Cortex of kidney (tissue), 1 donor: ENCODE measurements around the gene UGT1A8.
"Not testable (repeated sequence)": the region's sequence is repeated elsewhere in the genome, so short reads cannot be mapped to it uniquely, and the experiment has no call there.

Experiments
- DNase-seq: peaks from one replicate; lab custom pipeline; 2025; lab: John Stamatoyannopoulos, UW

Gene UGT1A8

DNA sequence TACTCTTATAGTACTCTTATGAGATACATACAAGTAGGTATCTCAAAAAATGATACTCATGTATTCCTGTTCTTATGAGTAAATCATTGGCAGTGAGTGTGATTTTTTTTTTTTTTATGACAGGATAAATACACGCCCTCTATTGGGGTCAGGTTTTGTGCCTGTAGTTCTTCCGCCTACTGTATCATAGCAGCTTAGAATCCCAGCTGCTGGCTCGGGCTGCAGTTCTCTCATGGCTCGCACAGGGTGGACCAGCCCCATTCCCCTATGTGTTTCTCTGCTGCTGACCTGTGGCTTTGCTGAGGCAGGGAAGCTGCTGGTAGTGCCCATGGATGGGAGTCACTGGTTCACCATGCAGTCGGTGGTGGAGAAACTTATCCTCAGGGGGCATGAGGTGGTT is at the start of gene UGT1A8:
TSS of gene UGT1A8 (plus strand) at position 158 of the 400 bp plus-strand sequence. CDS start at position 233, 75 bp downstream.
- not testable (repeated sequence) for DNase-seq

DNA sequence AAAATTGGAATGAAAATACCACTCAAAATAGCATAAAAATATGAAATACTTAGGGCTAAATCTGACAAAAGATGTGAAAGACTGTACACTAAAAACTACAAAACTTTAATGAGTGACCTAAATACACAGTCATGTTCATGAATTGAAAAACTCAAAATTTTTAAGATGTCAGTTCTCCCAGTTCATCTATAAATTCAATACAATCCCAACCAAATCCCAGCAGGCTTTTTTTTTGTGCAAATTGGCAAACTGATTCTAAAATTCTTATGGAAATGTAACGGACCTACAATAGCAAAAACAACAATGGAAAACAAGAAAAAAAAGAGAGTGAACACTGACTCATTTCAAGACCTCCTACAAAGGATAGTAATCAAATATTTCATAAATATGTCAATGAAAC is 46.4 kb upstream of the UGT1A8 start:
- no peak for DNase-seq

DNA sequence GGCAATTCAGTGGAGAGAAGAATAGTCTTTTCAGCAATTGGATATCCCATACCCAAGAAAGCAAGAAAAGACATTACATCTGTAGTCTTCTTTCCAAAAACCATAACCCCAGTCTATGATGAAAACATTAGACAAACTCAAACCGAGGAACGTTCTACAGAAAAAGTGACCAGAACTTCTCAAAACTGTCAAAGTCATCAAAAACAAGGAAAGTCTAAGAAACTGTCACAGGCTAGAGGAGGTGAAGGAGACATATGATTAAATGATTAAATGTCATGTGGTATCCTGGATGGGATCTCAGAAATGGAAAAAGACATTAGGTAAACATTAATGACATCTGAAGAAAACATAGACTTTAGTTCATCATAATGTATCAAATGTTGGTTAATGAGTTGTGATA is 46.0 kb upstream of the UGT1A8 start:
- no peak for DNase-seq

DNA sequence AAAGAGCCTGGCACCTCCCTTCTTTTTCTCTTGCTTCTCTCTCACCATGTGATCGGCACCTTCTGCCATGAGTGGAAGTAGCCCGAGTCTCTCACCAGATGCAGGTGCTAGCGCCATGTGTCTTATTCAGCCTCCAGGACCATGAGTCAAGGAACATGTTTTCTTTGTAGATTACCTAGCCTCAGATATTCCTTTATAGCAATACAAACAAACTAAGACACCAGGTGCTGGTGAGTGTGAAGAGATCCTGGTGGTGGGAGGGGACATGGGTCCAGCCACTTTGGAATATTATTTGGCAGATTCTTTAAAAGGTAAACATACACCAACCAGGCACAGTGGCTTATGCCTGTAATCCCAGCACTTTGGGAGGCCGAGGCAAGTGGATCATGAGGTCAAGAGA is 45.0 kb upstream of the UGT1A8 start:
- DNase-seq = no peak

DNA sequence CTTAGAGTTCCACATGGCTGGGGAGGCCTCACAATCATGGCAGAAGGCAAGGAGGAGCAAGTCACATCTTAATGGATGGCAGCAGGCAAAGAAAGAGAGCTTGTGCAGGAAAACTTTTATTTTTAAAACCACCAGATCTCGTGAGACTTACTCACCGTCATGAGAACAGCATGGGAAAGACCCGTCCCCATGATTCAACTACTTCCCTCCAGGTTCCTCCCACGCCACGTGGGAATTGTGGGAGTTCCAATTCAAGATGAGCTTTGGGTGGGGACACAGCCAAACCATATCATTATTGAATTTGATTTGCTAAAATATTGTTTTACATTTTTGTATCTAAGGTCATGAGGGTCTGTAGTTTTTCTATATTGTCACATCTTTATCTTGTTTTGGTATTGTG is 40.1 kb upstream of the UGT1A8 start:
- DNase-seq = not testable (repeated sequence)

DNA sequence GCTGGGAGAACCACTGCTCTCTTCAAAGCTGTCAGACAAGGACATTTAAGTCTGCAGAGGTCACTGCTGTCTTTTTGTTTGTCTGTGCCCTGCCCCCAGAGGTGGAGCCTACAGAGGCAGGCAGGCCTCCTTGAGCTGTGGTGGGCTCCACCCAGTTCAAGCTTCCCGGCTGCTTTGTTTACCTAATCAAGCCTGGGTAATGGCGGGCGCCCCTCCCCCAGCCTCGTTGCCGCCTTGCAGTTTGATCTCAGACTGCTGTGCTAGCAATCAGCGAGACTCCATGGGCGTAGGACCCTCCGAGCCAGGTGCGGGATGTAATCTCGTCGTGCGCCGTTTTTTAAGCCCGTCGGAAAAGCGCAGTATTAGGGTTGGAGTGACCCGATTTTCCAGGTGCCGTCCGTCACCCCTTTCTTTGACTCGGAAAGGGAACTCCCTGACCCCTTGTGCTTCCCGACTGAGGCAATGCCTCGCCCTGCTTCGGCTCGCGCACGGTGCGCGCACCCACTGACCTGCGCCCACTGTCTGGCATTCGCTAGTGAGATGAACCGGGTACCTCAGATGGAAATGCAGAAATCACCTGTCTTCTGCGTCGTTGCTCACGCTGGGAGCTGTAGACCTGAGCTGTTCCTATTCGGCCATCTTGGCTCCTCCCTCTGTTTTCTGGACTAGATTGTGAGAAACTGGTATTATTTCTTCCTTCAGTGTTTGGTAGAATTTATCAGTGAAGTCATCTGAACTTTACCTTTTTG is 34.0 kb upstream of the UGT1A8 start:
- not testable (repeated sequence) for DNase-seq

DNA sequence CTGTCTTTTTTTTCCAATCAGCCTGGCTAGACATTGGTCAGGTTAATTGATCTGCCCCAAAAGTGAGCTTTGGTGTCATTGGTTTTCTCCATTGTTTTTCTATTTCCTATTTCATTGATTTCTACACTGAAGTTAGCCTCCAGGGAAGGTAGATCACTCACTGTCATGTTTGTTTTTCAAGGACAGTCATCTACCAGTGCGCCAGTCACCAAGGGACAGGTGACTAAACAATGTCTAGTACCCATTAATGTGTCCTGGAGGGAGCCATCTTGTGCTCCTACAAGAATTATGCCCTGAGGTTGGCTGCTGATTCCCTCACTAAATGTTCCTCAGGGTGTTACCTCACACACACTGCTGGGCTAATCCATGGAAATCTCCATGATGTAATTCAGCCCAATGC is 33.2 kb upstream of the UGT1A8 start:
- no peak for DNase-seq

DNA sequence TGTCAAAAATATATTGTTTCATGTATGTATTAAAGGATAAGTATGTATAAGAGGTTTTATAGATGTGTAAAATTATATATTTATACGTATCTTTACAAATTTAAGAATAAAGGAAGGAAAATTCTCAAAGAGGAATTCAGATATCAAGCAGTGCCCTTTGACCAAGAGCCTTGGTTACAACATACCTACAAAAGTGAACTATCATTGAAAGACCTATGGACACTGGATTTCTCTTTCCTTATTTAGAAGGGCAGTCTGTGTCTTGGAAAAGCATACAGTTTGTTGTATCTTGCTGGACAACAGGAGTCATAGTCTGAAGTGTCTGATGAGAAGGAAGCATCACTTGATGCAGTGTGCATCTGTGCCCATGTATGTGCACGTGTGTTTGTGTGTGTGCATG is 29.0 kb upstream of the UGT1A8 start:
- no peak for DNase-seq

DNA sequence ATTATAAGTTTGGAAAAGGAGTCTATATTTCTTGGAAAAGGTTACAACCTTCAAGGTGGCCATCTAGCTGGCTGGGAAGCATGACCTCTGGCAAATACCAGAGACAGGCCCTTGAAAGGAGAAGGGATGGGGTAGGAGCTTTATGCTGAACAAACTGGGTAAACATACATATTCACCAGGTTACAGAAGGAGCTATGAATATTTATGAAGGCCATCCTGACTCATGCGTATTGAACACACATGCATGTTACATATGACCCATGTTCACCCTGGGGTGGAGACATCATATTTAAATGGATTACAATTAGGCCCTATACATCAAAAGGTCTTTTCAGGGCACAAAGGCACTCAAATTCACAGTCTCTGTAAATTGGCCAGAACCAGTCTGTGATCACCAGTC is 24.7 kb upstream of the UGT1A8 start:
- not testable (repeated sequence) for DNase-seq

DNA sequence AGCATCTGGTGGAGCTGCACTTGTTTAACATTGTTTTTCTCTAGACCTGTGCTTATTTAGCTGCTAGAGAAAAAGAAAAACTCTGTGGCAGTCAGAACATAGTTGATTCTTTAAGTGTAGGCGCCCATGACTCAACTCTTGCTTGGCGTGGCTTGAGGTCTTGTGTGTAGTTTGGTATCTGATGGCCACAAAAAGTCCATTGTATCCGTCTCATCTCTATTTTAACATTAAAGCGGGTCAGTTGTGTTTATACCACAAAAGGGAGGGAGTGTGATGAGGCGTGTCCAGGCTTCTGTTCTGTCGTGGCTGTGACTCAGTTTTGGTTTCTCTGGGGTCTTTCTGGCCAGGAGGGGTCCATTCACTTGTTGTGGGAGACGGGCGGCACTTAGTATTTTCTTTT is 24.2 kb upstream of the UGT1A8 start:
- DNase-seq = no peak

DNA sequence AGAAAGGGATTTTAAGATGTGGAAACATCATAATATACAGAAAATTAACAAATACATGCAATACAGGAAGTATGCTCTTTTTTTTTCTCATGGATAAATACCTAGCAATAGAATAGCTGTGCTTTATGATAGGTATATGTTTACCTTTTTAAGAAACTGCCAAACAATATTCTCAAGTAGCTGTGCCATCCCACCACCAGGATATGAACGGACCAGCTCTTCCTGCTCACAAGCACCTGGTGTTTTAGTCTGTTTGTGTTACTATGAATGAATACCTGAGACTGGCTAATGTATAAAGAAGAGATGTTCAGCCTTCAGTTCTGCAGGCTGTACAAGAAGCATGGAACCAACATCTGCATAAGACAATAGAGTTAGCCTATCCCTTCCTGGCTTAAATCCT is 19.9 kb upstream of the UGT1A8 start:
- DNase-seq = no peak

DNA sequence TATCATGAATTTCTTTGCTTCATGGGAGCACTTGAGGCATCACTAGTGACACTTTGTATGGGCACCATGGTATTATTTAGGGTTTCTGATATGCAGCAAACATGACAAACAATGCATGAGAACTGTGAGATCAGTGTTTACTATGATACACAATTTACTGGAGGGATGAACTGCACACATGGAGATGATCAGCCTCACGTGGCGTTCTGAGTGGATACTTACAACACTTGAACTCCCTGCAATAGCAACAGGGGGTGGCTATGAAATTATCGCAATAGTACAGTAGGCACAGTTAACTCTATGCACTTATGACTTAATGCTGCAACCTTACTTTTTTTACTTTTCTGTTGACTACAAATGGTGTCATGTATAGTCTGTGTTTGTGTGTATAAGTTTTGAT is 18.5 kb upstream of the UGT1A8 start:
- no peak for DNase-seq

DNA sequence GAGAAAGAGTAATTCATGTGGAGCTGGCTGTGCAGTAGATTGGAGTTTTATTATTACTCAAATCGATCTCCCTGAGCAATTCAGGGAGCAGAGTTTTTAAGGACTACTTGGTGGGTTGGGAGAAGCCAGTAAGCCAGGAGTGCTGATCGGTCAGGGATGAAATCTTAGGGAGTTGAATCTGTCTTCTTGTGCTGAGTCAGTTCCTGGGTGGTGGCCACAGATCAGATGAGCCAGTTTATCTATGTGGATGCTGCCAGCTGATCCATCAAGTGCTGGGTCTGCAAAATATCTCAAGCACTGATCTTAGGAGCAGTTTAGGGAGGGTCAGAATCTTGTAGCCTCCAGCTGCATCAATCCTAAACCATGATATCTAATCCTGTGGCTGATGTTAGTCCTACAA is 17.0 kb upstream of the UGT1A8 start:
- no peak for DNase-seq

DNA sequence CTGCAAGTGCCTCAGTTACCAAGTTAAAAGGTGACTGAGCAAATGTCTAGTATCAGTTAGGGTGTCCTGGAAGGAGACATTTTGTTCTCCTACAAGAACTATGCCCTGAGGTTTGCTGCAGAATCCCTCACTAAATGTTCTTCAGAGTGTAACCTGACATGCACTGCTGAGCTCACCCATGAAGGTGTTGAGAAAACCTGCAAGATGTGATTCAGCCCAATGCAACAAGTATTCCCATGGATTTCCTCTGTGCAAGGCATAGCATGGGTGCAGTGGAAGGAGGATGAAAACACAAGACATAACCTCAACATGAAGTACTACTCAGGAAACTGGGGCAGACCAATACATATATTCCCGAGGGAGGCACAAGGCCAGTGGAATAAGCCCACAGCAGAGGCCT is 15.4 kb upstream of the UGT1A8 start:
- DNase-seq = no peak

DNA sequence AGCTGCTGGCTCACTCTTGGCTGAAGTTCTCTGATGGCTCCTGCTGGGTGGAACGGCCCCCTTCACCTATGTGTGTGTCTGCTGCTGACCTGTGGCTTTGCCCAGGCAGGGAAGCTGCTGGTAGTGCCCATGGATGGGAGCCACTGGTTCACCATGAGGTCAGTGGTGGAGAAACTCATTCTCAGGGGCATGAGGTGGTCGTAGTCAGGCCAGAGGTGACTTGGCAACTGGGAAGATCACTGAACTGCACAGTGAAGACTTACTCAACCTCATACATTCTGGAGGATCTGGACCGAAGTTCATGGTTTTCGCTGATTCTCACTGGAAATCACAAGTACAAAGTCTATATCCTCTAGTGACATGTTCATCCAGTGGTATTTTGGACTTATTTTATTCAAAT is 13.9 kb upstream of the UGT1A8 start:
- no peak for DNase-seq

DNA sequence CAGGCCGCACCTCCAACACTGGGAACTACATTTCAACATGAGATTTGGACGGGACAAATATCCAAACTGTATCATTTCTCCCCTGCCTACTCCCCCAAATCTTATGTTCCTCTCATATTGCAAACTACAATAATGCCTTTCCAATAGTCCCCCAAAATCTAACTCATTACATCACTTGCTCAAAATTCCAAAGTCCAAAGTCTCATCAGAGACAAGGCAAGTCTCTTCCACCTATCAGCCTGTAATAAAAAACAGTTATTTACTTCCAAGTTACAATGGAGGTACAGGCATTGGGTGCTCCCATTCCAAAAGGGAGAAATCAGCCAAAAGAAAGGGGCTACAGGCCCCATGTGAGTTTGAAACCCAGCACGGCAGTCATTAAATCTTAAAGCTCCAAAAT is 12.6 kb upstream of the UGT1A8 start:
- DNase-seq = no peak

DNA sequence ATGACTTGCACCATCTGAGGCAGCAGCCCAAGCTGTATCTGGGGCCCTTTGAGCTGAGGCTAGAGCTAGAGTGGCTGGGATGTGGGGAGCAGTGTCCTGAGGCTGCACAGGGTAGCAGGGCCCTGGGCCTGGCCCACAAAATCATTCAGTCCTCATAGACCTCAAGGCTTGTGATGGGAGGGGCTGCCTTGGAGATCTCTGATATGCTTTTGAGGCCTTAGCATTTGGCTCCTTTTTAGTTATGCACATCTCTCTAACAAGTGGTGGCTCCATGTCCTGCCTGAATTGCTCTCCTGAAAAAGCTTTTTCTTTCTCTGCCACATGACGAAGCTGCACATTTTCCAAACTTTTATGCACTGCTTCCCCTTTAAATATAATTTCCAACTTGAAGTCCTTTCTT is 11.8 kb upstream of the UGT1A8 start:
- DNase-seq = no peak

DNA sequence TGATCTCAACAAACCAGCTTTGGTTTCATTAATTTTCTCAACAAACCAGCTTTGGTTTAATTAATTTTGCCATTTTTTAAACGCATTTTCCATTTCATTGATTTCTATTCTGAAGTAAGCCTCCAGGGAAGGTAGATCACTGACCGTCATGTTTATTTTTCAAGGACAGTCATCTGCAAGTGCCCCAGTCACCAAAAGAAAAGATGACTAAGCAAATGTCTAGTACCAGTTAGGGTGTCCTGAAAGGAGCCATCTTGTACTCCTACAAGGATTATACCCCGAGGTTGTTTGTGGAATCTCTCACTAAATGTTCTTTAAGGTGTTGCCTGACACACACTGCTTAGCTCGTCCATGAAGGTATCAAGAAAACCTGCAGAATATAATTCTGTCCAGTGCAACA is 6.1 kb upstream of the UGT1A8 start:
- no peak for DNase-seq

DNA sequence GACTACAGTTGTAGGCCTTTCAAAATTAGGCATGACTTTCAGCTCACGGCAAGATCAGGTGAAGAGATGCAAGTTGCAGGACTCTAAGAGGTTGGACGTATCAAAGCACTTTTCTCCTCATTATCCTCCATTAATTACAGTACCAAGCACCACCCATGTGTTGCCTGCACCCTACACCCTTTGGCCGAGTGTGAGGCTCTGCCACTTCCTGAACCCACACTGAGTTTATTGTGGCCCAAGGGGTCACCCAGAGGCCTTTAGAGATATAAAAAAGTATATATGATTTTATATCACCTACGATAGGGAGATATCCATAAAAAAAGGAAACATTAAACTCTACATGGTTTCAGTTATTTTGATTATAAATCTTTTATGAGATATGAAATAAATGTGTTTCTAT is 2.8 kb downstream of the UGT1A8 start:
- DNase-seq = no peak

DNA sequence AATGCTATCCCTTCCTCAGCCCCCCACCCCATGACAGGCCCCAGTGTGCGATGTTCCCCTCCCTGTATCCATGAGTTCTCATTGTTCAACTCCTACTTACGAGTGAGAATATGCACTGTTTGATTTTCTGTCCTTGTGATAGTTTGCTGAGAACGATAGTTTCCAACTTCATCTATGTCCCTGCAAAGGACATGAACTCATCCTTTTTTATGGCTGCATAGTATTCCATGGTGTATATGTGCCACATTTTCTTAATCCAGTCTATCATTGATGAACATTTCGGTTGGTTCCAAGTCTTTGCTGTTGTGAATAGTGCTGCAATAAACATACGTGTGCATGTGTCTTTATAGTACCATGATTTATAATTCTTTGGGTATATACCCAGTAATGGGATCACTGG is 4.4 kb downstream of the UGT1A8 start:
- not testable (repeated sequence) for DNase-seq

DNA sequence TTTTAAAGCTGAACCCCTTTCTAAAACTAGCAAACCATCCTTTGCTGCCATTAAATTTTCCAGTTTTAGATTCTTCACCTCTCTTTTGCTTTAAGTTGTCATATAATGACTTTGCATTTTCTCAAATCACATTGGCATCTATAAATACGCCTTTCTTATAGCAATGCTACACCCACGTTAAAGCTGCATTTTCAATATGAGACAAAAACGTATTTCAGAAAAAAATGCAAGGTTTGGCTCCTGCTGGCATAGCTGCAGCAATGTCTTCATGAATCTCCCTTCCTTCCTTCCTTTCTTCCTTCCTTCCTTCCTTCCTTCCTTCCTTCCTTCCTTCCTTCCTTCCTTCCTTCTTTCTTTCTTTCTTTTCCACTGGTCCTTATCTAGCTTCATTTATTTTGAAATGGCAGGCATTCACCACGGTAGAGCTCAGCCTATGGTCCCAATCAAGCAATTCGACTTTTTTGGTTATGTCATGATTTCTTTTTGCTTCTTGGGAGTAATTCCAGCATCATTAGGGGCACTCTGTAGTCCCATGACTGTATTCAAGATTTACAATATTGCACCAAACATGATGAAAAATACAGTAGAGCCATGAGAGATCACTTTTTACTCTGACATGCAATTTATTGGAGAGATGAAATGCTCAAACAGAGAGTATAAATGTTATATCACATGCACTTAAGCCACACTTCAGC is 10.0 kb downstream of the UGT1A8 start:
- DNase-seq = no peak

DNA sequence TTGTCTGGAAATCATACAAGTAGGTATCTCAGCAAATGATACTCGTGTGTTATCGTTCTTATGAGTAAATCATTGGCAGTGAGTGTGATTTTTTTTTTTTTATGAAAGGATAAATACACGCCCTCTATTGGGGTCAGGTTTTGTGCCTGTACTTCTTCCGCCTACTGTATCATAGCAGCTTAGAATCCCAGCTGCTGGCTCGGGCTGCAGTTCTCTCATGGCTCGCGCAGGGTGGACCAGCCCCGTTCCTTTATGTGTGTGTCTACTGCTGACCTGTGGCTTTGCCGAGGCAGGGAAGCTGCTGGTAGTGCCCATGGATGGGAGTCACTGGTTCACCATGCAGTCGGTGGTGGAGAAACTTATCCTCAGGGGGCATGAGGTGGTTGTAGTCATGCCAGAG is 18.9 kb downstream of the UGT1A8 start, which contains the start of gene UGT1A10:
TSS of gene UGT1A10 (plus strand) at position 143 of the 400 bp plus-strand sequence. CDS start at position 218, 75 bp downstream.
- not testable (repeated sequence) for DNase-seq

DNA sequence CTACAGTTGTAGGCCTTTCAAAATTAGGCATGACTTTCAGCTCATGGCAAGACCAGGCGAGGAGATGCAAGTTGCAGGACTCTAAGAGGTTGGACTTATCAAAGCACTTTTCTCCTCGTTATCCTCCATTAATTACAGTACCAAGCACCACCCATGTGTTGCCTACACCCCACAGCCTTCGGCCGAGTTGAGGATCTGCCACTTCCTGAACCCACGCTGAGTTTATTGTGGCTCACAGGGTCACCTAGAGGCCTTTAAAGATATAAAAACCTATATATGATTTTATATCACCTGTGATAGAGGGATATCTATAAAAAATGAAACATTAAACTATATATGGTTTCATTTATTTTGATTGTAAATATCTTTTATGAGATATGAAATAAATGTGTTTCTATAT is 21.4 kb downstream of the UGT1A8 start:
- no peak for DNase-seq

DNA sequence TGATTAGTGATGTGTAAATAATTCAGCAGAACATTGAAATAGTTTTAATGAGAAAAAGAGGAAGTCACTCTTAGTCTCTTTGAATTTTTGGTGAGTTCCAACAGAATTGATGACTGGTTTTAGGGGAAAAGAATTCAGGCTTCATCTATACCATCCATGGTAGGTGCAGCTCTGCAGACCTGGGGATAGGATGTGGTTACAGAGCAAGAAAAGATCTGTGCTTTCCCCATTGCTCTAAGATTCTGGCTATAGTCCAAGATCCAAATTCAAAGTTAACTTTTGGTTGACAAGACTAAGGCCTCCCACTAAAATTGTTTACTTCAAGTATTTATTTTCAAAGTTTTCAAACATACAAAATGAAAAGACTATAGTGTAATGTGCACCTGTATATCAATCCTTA is 22.4 kb downstream of the UGT1A8 start:
- no peak for DNase-seq
